HUES64 (cell line): ENCODE results near the gene PDE7B.

Source experiments
- H3K27ac ChIP-seq: 2 replicates; pipeline ENCODE4 v1.7.0; 2013; ENCODE audit warnings: low read depth, low read length, inconsistent platforms
- H3K27me3 ChIP-seq: 2 replicates; pipeline ENCODE4 v1.6.1; 2013; ENCODE audit warnings: mild to moderate bottlenecking, low read length; ENCODE audit not compliant: insufficient read depth
- H3K36me3 ChIP-seq: 2 replicates; pipeline ENCODE4 v1.6.1; 2013; ENCODE audit warnings: mild to moderate bottlenecking, low read length; ENCODE audit not compliant: insufficient read depth
- H3K4me1 ChIP-seq: 2 replicates; pipeline ENCODE4 v1.6.1; 2013; ENCODE audit warnings: mild to moderate bottlenecking, low read length, moderate library complexity; ENCODE audit not compliant: insufficient read depth
- H3K4me3 ChIP-seq: 2 replicates; pipeline ENCODE4 v1.5.1; 2013; ENCODE audit warnings: mild to moderate bottlenecking, low read length, moderate library complexity
- H3K9ac ChIP-seq: 2 replicates; pipeline ENCODE4 v1.6.1; 2013; ENCODE audit warnings: mild to moderate bottlenecking, low read depth, low read length
- H3K9me3 ChIP-seq: 2 replicates; pipeline ENCODE4 v1.6.1; 2013; ENCODE audit warnings: low read depth, low read length; ENCODE audit not compliant: insufficient read depth
- WGBS: fragments of 150-250, 120-280 bp; methylation state at CpG from one replicate; pipeline ENCODE4 v1.1.7; 2013; ENCODE audit warnings: missing lambda C conversion rate; 5-methylcytosine and 5-hydroxymethylcytosine counted together

Gene PDE7B

DNA sequence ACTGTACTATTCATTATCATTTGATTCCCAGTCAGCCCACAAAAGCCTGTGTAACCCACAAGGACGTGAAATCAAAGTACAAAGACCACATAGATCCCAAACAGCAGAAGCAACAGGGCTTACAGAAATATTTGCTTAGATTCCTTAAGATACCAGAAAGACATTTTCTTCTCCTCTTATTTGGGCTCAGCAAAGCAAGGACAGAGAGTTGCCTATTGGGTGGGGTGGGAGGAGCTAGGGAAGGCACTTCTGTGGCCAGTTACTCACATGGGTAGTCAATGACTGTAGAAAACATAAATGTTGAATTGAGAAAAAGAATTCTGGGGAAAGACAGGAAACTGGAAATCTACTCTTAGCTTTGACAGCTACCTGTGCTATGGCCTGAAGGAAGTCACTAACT is 19.8 kb downstream of the PDE7B start:
- Histone ChIP-seq H3K27me3 (no peaks in the 10 kb centered on the region), H3K27ac (no peak overlapping the region), H3K9me3 (no peaks in the 10 kb centered on the region), H3K36me3 (no peaks in the 10 kb centered on the region), H3K4me3 (no peak overlapping the region), H3K4me1 (no peaks in the 10 kb centered on the region), H3K9ac (no peak overlapping the region)
- 94% methylated on average over 1 of the region's 1 CpG for WGBS

GRCh38 chr6:135871878-135872277 is 20.4 kb downstream of the PDE7B start:
- H3K36me3 ChIP-seq = no peaks in the 10 kb centered on the region
- no peak overlapping the region for H3K4me3 ChIP-seq
- no peaks in the 10 kb centered on the region for H3K4me1 ChIP-seq
- H3K9ac ChIP-seq = no peak overlapping the region
- no peaks in the 10 kb centered on the region for H3K27me3 ChIP-seq
- H3K27ac ChIP-seq = no peak overlapping the region
- 90% methylated on average over 1 of the region's 1 CpG for WGBS
- no peaks in the 10 kb centered on the region for H3K9me3 ChIP-seq

- Histone ChIP-seq H3K27ac (no peak overlapping the region), H3K4me1 (peaks cover under 1% of the 10 kb centered on the region; the same call in 1 of the 2 replicates), H3K27me3 (no peaks in the 10 kb centered on the region), H3K9ac (no peak overlapping the region), H3K9me3 (no peaks in the 10 kb centered on the region), H3K36me3 (no peaks in the 10 kb centered on the region), H3K4me3 (no peak overlapping the region)
- 83% methylated on average over 2 of the region's 2 CpGs for WGBS
Measured at GRCh38 chr6:135875446-135875845, 23.9 kb downstream of the PDE7B start.

DNA sequence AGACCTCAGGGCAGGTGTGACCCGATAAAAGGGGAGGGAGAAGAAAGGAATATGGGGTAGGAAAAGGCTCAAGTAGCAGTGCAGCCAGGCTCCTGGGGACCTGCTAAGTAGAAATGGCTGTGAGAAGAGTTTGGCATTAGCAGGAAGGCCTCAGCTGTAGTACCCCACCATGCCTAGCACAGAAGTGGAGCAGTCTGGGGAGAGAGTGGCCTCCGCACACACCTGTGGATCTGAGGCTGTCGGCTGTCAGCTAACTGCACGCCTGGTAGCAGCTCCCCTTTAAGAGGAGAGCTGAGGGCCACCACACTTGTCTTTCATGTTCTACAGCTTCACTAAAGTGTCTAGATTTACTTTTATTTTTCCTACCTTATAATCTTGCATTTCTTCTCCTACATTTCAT is 24.6 kb downstream of the PDE7B start:
- Histone ChIP-seq H3K4me1 (peaks cover 4% of the 10 kb centered on the region; the same call in 1 of the 2 replicates), H3K27me3 (no peaks in the 10 kb centered on the region), H3K9ac (no peak overlapping the region), H3K36me3 (no peaks in the 10 kb centered on the region), H3K4me3 (no peak overlapping the region), H3K9me3 (no peaks in the 10 kb centered on the region), H3K27ac (no peak overlapping the region)
- WGBS = 97% methylated on average over 4 of the region's 4 CpGs

DNA sequence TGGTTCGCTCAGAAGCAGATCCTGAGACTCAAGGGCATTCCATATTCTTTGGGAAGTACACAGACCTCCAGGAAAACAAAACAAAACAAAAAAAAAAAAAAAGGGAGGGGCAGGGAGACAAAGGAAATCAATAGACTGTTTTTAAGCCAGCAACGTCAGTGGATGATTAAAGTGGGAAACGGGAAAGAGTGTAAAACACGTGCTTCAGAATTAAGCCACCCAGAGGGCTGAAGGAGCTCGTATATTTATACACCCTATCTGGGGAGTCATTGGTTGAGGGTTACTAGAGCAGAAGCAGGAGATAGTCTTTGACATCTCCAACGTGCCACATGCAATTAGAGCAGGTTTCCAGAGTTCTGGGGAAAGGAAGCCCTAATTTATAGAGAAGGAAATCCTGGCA is 26.2 kb downstream of the PDE7B start:
- H3K4me1 ChIP-seq = peaks cover 4% of the 10 kb centered on the region; the same call in 1 of the 2 replicates
- no peak overlapping the region for H3K9ac ChIP-seq
- no peaks in the 10 kb centered on the region for H3K9me3 ChIP-seq
- no peak overlapping the region for H3K4me3 ChIP-seq
- no peaks in the 10 kb centered on the region for H3K36me3 ChIP-seq
- WGBS = 85% methylated on average over 6 of the region's 6 CpGs
- no peaks in the 10 kb centered on the region for H3K27me3 ChIP-seq
- H3K27ac ChIP-seq = no peak overlapping the region

DNA sequence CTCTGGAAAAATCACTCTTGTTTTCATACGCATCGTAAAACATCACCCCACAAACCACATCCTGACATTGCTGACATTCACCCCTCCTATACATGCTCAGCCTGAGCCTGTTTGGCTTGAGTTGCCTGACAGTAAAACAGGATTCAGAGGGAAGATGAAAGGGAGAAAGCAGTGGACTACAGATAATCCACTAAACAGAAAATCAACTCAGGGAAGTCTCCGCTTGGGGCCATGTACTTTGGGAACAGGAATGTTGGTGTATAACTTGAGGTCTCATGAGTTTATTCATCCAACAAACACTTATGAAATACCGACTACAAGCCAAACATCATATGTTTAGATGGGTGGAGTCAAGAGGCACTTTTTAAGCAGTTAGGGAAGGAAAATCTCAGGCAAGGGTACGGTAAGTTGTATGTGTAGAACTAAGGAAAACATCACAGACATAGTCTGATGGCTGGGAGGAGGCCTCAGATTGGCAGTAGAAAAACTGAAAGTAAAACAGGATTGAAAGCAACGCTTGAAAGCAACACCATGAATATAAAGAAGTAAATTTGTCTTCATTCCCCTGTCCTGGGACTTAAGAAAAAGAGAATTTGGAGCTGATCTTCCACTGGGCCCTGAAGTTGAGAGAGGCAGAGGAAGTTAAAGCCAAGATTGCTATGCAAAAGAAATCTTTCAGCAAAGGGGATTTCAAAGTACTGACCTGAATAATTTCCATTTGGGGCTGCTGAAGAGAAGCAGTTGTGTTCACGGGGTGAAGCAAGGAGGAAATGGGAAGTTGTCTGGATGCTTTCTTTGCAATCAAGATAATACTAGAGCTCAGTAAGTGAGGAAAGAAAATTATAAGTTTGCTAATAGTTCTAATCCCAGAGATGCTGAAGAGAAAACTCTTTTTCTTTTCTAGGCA is 28.8 kb downstream of the PDE7B start:
- Histone ChIP-seq H3K9ac (no peak overlapping the region), H3K4me1 (peaks cover 4% of the 10 kb centered on the region; the same call in 1 of the 2 replicates), H3K36me3 (no peaks in the 10 kb centered on the region), H3K27ac (no peak overlapping the region), H3K9me3 (no peaks in the 10 kb centered on the region), H3K4me3 (no peak overlapping the region), H3K27me3 (no peaks in the 10 kb centered on the region)
- WGBS = 92% methylated on average over 5 of the region's 7 CpGs

DNA sequence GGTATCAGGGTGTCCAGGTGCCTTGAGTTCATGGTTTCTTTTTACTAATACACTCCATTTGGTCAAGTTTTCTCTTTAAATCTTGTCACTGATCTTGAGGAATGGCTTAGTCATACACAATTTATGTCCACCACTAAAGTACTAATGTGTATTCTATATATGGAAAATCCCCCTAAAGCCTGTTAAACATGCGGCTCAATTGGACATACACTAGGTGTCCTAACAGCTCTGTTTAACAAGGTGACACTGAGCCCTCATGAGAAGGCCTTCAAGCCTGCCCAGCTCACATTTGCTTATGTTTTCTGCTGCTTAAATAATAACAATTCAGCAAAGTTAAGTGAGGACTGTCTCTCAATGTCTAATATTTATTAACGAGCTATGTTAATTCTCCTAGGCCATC is 31.5 kb downstream of the PDE7B start:
- Histone ChIP-seq H3K27ac (no peak overlapping the region), H3K9me3 (no peaks in the 10 kb centered on the region), H3K4me1 (peaks cover 4% of the 10 kb centered on the region; the same call in 1 of the 2 replicates), H3K27me3 (no peaks in the 10 kb centered on the region), H3K36me3 (no peaks in the 10 kb centered on the region), H3K9ac (no peak overlapping the region), H3K4me3 (no peak overlapping the region)
- 94% methylated on average over 2 of the region's 2 CpGs for WGBS

DNA sequence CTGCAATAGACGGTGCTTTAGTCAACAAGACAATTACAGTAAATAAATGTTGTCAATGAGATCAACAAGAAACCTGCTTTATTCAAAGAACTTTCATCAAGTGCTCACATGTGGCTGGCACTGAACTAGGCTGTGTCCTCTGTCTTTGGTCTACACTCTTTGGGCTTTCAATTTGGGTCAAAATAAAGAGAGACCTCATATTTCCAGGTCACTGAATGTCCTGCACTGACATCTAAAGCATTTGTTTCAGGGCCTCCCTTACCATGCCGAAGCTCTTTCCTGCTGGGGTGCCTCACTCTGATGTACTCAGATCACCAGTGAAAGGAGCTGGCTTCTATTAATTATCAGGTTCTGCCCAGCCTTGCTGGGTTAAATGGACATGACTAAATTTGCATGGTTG is 32.0 kb downstream of the PDE7B start:
- Histone ChIP-seq H3K4me3 (no peak overlapping the region), H3K27me3 (no peaks in the 10 kb centered on the region), H3K36me3 (no peaks in the 10 kb centered on the region), H3K4me1 (peaks cover 4% of the 10 kb centered on the region; the same call in 1 of the 2 replicates), H3K27ac (no peak overlapping the region), H3K9ac (no peak overlapping the region), H3K9me3 (no peaks in the 10 kb centered on the region)
- 97% methylated on average over 2 of the region's 2 CpGs for WGBS

- Histone ChIP-seq H3K36me3 (no peaks in the 10 kb centered on the region), H3K27ac (no peak overlapping the region), H3K9me3 (no peaks in the 10 kb centered on the region), H3K4me1 (peaks cover 4% of the 10 kb centered on the region; the same call in 1 of the 2 replicates), H3K4me3 (no peak overlapping the region), H3K27me3 (no peaks in the 10 kb centered on the region), H3K9ac (no peak overlapping the region)
- 92% methylated on average over 3 of the region's 4 CpGs for WGBS
Measured at GRCh38 chr6:135884136-135884535, 32.6 kb downstream of the PDE7B start.

GRCh38 chr6:135887069-135887468 is 35.6 kb downstream of the PDE7B start:
- Histone ChIP-seq H3K27ac (no peak overlapping the region), H3K9me3 (no peaks in the 10 kb centered on the region), H3K4me1 (no peaks in the 10 kb centered on the region), H3K9ac (no peak overlapping the region), H3K36me3 (no peaks in the 10 kb centered on the region), H3K4me3 (no peak overlapping the region), H3K27me3 (no peaks in the 10 kb centered on the region)
- WGBS = 97% methylated on average over 1 of the region's 1 CpG

DNA sequence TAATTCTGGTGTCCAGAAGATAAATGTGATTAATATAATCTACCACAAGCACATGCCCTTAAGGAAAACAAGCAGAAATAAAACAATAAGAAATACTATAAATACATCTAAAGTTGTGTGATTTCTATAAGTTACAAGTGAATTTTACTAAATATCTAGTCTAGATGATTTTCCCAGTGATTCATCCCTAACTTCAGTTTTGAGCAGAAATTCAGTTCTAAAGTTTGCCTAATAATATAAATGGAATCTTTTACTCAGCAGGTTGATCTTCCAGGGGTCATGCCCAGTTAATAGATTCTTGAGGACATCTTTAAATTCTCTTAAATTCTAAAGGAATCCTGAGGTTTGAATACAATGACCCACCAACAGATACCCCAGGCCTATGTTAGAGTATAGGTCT is 37.3 kb downstream of the PDE7B start:
- Histone ChIP-seq H3K4me1 (no peaks in the 10 kb centered on the region), H3K27me3 (no peaks in the 10 kb centered on the region), H3K9me3 (no peaks in the 10 kb centered on the region), H3K9ac (no peak overlapping the region), H3K27ac (no peak overlapping the region), H3K4me3 (no peak overlapping the region), H3K36me3 (no peaks in the 10 kb centered on the region)
